GM21381 (cell line): ENCODE data around the gene NOL7.

Experiments used
- ATAC-seq: cut with Tn5 transposase; IDR thresholded peaks from one replicate; pipeline ENCODE4 v1.9.1; 2021; ENCODE audit warnings: mild to moderate bottlenecking, moderate library complexity; ENCODE audit not compliant: unreplicated experiment

The NOL7 gene

DNA sequence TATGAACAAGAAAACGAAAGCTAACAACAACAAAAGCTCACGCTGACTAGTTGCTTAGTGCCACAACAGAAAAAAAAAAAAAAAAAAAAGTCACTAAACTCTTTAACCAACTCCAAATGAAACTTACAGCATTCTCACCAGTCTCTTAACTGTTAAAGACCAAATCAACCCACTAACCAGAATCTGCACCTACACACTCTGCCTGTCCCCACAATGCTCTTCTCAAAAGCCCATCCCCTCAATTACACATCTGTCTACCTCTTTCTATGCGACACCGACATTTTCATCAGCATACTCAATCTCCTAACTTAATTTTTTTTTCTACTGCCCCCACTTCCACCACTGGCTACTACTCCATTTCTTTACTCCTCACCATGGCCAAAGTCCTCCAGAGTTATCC lies 34.3 kb downstream of the NOL7 start:
- no peak for ATAC-seq

DNA sequence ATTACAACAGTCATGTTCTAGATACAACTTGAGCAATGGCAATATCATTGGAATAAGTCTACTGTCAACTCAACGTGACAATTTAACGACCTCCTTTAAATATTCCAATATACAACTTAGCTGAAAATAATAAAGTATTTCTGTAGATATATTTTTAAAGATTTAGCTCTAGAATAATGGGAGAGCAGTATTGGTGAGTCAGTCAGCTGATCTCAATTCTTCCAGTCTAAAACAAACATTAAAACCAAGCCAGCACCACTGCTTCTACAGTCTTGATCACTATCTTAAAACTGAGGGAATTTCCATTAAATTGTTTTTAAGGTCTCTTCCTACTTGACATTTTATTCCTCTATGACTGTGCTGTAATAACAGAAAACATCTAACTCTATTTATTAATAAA lies 38.2 kb downstream of the NOL7 start:
- no peak for ATAC-seq

DNA sequence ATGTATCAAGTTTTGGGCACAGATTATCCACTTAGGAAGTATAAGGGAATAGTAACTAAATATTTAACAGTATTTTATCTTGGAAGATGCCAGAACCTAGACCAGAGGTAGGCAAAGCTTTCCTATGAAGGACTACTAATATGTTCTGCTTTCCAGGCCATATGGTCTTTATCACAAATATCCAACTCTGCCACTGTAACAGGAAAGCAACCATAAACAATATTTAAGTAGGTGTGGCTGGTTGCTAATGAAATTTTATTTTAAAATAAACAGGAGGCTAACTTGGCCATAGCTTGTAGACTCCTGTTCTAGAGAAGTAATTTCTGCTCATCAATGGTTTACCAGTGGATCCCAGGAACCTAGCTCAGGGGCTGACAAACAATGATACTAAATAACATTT lies 39.4 kb downstream of the NOL7 start:
- no peak for ATAC-seq

DNA sequence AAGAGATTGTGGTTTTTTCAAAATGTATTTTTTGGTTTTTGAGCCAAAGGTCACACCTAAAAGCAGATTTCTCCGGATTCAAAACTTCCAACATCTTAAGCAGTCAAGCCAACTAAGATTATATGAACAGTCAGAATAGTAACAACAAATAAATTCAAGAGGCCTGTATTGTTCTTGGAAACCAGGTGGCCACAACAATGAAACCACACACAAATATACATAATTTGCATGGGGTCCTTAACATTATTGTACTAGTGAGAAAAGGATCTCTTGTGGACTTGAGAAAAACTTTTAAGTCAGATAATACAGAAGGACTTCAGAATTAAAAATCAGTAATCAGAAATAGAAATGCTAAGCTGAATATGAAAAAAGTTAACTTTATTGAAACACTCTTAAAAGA lies 40.6 kb downstream of the NOL7 start:
- no peak for ATAC-seq

DNA sequence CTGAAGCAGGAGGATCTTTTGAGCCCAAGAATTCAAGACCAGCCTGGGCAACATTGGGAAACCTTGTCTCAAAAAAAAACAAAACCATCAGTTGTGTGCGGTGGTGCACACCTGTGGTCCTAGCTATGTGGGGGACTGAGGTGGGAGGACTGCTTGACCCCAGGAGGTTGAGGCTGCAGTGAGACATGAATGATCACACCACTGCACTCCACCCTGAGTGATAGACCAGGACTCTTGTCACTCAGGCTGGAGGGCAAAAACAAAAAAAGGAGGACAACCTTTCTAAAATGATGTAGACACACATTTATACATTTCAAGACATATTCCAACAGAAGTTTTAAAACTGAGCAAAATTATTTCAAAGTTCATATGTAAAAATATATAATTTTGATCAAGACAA lies 45.1 kb downstream of the NOL7 start:
- ATAC-seq = no peak

DNA sequence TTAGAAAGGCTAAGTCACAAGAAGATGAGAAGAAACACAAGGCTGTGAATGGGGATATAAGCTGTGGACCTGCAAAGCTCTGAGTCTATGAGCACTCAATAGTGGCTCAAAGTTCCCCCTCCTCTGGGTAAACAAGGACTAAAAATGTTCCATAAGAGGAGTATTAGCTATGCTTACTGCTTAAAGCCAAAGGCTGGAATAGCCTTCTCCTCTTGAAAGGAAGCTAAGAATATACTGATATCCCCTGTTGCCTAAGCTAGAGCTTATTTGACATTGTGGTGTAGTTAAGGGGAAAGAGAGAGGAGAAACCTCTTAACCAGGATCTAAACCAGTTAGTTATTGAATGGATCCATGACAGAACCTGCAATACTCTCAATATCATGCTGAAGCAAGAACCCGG lies 45.8 kb downstream of the NOL7 start:
- no peak for ATAC-seq

DNA sequence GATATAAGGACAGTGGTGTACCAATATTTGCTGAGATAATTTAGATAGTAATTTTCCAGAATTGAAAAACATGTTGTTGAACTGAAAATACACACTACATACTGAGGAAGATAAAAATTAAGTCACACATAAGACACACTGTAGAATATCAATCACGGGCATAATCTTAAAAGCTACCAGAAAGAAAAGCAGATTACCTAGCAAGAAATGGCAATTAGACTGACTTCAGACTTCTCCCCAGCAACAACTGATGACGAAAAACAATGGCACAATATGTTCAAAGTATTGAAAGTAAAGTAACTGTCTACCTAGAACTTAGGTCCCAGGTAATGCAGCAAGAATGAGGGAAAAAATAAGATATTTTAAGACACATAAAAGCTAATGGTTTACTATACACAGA lies 46.5 kb downstream of the NOL7 start:
- ATAC-seq = no peak

DNA sequence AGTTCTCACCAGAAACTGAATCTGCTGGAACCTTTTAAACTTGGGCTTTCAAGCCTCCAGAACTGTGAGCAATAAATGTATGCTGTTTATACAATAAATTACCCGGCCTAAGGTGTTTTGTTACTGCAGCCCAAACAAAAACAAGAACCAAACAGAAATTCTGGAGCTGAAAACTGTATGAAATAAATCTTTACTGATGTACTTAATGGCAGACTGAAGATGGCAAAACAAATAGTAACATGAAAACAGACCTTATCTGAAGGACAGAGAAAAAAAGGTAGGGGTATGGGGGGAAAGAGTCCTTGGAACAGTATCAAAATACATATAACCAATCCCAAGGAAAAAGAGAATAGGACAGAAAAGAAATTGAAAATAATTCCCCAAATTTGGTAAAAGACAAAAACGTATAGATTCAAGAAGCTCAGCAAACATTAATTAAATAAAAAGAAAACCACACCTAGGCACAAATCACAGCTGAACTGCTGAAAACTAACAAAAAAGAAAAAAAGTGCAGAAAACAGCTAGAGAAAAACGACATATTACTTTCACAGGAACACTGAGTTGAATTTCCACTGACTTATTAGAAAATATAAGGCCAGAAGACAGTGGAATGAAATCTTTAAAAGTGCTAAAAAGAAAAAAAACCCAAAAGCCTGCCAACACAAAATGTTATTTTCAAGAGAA lies 47.7 kb downstream of the NOL7 start:
- no peak for ATAC-seq

DNA sequence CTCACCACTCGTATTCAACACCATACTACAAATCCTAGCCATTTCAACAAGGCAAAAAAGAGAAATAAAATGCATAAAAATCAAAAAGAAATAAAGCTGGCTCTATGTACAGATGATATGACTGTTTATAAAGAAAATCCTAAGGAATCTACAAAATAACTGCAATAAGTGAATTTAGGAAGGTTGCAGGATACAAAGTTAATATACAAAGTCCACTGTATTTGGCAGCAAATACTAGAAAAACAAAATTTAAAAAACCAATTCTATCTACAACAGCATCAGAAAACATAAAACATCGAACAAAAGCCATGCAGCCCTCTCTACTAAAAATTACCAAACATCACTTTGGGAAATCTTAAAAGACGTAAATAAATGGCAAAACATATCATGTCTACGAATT lies 48.9 kb downstream of the NOL7 start:
- ATAC-seq = no peak

DNA sequence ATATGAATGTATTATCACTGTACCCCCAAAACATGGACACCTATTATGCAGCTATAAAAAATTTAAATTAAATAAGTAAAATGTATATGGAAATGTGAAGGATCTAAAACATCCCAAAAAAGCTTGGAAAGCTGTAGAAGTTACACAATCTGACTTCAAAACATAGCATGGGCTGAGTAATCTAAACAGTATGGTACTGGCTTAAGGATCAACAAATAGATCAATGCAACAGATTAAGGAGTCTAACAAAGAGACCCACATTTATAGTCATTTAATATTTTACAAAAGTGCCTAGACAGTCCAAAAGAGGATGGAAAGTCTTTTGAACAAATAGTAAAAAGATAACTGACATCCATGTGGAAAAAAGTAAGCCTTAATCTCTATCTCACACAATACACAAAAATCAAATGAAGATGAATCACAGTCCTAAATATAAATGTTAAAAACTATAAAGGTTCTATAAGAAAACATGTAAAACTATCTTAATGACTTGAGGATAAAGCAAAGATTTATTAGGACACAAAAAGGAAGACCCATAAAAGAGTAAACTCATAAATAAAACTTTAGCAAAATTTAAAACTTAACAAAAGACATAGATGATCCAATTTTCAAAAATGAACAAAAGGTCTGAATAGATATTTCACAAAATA lies 49.7 kb downstream of the NOL7 start:
- ATAC-seq = no peak

DNA sequence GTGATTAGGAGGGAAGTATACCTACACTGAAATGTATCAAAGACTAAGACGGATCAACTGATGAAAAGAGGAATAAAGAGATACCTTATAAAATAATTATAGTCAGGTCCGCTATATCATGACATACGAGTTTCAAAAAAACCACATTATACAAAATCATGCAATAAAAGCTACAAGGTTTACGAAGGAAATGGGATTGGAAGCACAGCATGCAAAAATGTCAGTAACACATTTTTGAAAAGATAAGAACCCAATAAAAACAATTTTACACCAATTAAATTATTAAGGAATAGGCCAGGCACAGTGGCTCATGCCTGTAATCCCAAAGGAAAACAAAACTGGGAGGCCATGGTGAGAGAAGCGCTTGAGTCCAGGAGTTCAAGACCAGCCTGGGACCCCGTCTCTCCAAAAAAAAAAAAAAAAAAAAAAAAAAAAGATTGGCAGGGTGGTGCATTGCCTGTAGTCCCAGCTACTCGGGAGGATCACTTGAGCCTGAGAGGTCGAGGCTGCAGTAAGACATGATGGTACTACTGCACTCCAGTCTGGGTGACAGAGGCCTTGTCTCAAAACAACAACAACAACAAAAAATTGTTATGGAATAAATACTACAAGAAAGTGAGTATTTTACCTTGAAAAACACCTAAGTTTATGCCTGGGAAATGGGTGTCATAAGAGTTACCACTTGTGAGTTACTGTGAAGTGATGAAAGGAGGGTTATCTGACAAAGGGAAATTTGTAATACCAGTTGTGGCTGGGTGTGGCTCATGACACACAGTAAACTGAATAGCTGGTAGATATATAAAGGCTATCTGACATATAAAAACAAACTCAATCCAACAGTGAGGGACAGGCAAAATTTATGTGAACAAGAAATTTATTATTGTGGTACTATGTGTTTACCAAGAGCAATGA lies 51.3 kb downstream of the NOL7 start:
- no peak for ATAC-seq

DNA sequence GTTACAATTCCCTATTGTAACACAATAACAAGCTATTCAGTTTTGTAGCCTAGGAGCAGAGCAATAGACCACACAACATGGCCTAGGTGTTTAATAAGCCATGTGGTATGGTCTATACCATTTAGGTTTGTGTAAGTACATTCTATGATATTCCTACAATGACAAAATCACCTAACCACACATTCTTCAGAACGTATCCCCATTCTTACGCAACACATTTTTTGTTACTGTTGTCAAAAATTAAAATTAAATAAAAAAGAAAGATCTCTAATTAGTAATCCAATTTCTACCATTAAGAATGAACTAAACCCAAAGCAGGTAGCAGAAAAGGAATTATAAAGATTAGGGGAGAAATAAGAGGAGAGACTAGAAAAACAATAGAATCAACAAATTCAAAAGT lies 52.5 kb downstream of the NOL7 start:
- no peak for ATAC-seq

DNA sequence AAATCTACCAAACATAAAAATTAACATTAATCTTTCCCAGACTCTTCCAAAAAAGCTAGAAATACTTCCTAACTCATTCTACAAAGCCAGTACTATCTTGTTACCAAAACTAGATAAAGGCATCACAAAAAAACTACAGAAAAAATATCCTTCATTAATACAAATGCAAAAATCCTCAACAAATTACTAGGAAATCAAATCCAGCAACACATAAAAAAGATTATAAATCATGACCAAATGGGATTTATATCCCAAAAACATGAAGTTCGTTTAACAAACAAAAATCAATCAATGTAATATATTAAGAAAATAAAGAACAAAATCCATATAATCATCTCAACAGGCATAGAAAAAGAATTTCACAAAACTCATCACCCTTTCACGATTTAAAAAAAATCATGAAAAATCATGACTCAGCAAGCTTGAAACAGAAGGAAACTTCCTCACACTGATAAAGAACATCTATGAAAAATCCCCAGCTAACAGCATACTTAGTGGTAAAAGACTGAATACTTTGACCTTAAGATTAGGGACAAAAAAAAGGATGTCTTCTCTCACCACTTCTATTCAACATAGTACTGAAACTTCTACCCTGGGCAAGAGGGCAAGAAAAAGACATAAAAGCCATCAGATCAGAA lies 53.3 kb downstream of the NOL7 start:
- peak; percentile 56 for ATAC-seq

DNA sequence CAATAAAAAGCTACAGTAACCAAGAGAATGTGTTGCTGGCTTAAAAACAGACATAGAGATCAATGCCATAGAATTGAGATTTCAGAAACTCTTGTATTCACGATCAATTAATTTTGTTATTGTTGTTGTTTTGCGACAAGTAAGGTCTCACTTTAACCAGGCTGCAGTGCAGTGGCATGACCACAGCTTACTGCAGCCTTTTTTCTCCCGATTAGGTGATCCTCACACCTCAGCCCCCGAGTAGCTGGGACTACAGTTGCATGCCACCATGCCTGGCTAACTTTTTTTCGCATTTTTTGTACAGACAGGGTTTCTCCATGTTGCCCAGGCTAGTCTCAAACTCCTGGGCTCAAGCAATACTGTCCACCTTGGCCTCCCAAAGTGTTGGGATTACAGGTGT lies 54.3 kb downstream of the NOL7 start:
- ATAC-seq = no peak
